ENCODE results near the gene DDAH1.

- no peak for TF ChIP-seq CTCF (IDR thresholded peaks at IDR 0.05; ENCODE audit: low read depth, low read length, poor library complexity, severe bottlenecking)
- no peak for TF ChIP-seq EZH2phosphoT487 (IDR thresholded peaks at IDR 0.05; ENCODE audit: borderline replicate concordance, low read length)
These were observed 67.4 kb downstream of the DDAH1 start for GRCh38 chr1:85397490-85398032.
